ENCODE results near the gene TTPAL. TPM values are rescaled to one million over a fixed set of nuclear protein-coding genes. Genes with fewer than 3 reads are reported as not detected.

TTPAL gene
- 7.3 TPM for polyA plus RNA-seq (2012; ENCODE audit: insufficient read depth, insufficient read length, low read depth)

GRCh38 chr20:44475694-44476560 is at the start of gene TTPAL:
TSS of gene TTPAL (plus strand) at chr20:44475874. CDS start at chr20:44480000, 4,126 bp downstream.
- TF ChIP-seq CTCF (IDR thresholded peaks at IDR 0.05; ENCODE audit: low read depth, low read length): peak; percentile 39
- peak; percentile 91 for DNase-seq
- Histone ChIP-seq H3K27me3 (no peaks in the 10 kb centered on the region), H3K4me3 (ENCODE audit: low read depth, low read length) (peak within 1 kb of the TSS; percentile 74), H3K9me3 (no peaks in the 10 kb centered on the region), H3K4me1 (no peaks in the 10 kb centered on the region), H3K36me3 (peaks cover 3% of the 10 kb centered on the region; the same call in 1 of the 2 replicates)

DNA sequence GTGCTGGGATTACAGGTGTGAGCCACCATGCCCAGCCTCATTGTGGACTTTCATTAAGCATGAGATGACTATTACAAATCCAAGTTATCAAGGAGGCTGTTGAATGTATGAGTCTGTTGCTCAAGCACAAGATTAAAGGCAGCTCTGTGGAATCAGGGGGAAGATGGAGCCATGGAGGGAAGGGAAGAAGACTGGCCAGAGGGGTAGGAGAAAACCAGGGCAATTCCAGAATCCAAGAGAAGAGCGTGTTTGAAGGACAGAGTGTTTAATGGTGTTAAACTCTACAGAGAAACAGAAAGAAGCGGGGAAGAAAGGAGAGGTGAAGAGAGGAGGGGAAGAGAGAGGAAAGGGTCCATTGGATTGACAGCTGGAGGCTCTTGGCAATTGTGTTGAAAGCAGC is 49.8 kb upstream of the TTPAL start:
- Histone ChIP-seq H3K36me3 (no peaks in the 10 kb centered on the region), H3K4me3 (ENCODE audit: low read depth, low read length) (no peak overlapping the region), H3K9me3 (no peaks in the 10 kb centered on the region), H3K27me3 (peaks cover 6% of the 10 kb centered on the region), H3K4me1 (no peaks in the 10 kb centered on the region)
- TF ChIP-seq CTCF (IDR thresholded peaks at IDR 0.05; ENCODE audit: low read depth, low read length): no peak
- no peak for DNase-seq

DNA sequence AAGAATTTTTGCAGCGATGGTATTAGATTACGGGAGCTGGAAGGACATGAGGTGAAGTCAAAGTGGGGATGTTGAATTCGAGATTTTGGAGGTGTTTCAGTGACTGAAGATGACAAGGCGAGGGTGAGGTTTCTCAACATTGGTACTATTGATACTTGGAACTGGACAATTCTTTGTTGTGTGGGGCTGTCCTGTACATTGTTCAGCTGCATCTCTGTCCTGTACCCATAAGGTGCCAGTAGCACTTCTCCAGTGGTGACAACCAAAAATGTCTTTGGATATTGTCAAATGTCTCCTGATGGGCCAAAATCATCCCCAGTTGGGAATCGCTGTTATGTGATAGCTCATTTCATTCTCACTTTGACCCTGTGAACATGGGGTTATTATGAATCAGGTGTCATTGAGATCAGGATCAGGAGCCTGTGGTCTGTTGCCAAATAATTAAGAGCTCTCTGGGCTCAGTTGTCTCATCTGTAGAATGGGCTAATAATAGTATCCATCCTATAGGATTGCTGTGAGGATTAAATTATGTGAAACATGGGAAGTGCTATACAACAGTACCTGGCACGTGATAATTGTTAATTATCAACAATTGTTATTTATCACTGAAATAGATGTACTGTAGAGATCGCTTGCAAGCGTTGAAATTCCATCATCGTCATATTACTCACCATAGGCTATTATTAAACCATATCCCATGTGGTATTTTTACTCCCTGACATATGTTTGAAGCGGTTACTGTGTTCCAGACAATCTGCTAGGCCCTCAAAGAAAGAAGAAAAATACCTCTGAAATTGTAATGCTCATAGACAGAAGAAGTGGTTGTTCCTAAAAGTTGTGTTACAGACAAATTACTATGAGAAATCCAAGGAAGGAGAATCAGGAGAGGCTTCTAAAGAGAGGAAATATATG is 48.5 kb upstream of the TTPAL start:
- TF ChIP-seq CTCF (IDR thresholded peaks at IDR 0.05; ENCODE audit: low read depth, low read length): no peak
- H3K4me3 ChIP-seq (ENCODE audit: low read depth, low read length): no peak overlapping the region
- H3K4me1 ChIP-seq: no peaks in the 10 kb centered on the region
- H3K36me3 ChIP-seq: no peaks in the 10 kb centered on the region
- no peaks in the 10 kb centered on the region for H3K9me3 ChIP-seq
- H3K27me3 ChIP-seq: peaks cover 6% of the 10 kb centered on the region
- no peak for DNase-seq

DNA sequence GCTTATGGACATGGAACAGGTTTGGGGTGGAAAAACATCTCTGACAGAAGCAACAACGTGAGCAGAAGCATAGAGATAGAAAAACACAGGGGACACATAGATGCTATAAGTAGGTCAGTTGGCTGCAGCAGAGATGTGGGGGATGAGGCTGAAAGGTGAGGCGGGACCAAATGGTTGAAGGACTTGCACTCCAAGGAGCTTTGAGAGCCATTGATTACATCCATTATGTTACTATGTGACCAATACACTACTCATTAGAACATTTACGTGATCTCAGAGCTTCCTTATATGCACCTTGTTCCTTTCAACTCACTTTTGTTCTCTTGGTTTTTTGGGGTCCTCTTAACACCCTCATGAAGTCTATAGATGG is 47.9 kb upstream of the TTPAL start:
- peaks cover 6% of the 10 kb centered on the region for H3K27me3 ChIP-seq
- no peaks in the 10 kb centered on the region for H3K36me3 ChIP-seq
- no peak for TF ChIP-seq CTCF (IDR thresholded peaks at IDR 0.05; ENCODE audit: low read depth, low read length)

DNA sequence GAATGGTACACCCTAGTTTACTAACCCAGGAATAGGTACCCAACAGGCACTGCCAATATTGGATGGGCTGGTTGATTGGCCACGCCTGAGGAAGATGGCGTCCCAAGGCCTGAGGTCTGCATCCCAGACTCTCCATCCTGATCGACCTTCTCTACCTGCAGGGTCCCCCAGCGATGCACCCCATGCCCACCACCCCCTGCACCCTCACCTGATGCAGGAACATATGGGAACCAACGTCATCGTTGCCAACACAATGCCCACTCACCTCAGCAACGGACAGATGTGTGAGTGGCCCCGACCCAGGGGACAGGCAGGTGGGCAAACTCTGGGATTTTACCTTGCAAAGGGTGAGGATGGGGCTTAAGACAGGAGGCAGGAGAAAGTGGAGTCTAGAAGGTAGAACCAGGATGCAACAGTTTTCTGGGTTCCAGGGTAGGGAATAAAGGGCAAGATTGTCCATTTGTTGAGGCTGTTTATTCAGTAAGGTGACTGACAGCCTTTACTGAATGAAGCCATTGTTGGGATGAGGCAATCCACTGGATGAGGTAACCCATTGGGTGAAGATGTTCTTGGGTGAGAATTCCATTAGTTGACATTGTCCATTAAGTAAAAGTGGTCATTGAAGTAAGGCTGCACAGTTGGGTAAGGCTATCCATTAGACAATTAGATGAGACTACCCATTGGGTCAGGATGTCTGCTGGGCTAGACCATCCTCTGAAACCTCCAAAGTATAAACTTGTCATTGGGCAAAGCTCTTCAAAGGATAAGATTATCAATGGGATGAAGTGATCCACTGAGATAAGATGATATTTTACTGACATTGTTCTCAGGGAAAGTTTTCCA is 47.3 kb upstream of the TTPAL start:
- Histone ChIP-seq H3K36me3 (no peaks in the 10 kb centered on the region), H3K9me3 (no peaks in the 10 kb centered on the region), H3K27me3 (peaks cover 6% of the 10 kb centered on the region), H3K4me3 (ENCODE audit: low read depth, low read length) (no peak overlapping the region), H3K4me1 (no peaks in the 10 kb centered on the region)
- no peak for TF ChIP-seq CTCF (IDR thresholded peaks at IDR 0.05; ENCODE audit: low read depth, low read length)
- no peak for DNase-seq

More for the DNA sequence above, 47.9 kb upstream of the TTPAL start:
- no peaks in the 10 kb centered on the region for H3K4me1 ChIP-seq
- no peak overlapping the region for H3K4me3 ChIP-seq (ENCODE audit: low read depth, low read length)
- no peaks in the 10 kb centered on the region for H3K9me3 ChIP-seq
- DNase-seq: no peak
